ENCODE measurements around the gene C17orf50. TPM values are rescaled to one million over a fixed set of nuclear protein-coding genes. Genes with fewer than 3 reads are reported as not detected.

Gene C17orf50
- total RNA-seq, 1 donor, result not detected

GRCh38 chr17:35726953-35727460 is 33.7 kb upstream of the C17orf50 start:
- no peak for TF ChIP-seq CTCF (IDR thresholded peaks at IDR 0.05; ENCODE audit: insufficient read depth, low read length)
- H3K4me3 ChIP-seq (ENCODE audit: low read depth, low read length), result no peak overlapping the region
- no peak for DNase-seq (ENCODE audit: low read depth)

GRCh38 chr17:35727635-35728034 is 33.1 kb upstream of the C17orf50 start:
- DNase-seq (ENCODE audit: low read depth), result no peak
- no peak overlapping the region for H3K4me3 ChIP-seq (ENCODE audit: low read depth, low read length)

DNA sequence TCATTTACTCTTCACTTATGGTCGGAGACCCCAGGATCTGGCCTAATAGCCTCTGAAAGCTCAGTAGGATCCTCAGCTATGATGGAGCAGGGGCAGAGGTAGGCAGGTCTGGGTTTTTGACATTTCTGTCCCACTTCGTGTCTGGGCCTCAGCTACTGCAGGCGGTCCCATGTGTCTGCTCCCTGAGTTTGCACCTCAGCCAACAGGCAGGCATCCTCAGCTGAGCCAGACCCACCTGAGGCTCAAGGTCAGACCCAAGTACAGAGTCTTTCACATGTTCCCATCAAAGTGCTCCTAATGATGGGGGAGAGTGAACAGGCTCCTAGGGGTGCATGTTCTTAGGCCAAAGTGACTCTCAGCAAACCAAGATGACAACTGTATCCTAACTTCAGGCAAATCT is 32.1 kb upstream of the C17orf50 start:
- TF ChIP-seq CTCF (IDR thresholded peaks at IDR 0.05; ENCODE audit: insufficient read depth, low read length), result no peak
- no peak overlapping the region for H3K4me3 ChIP-seq (ENCODE audit: low read depth, low read length)
- no peak for DNase-seq (ENCODE audit: low read depth)

More at GRCh38 chr17:35727635-35728034, 33.1 kb upstream of the C17orf50 start:
- no peak for TF ChIP-seq CTCF (IDR thresholded peaks at IDR 0.05; ENCODE audit: insufficient read depth, low read length)

GRCh38 chr17:35729405-35729833 is 31.3 kb upstream of the C17orf50 start:
- TF ChIP-seq CTCF (IDR thresholded peaks at IDR 0.05; ENCODE audit: insufficient read depth, low read length), result no peak
- no peak for DNase-seq (ENCODE audit: low read depth)
- no peak overlapping the region for H3K4me3 ChIP-seq (ENCODE audit: low read depth, low read length)

GRCh38 chr17:35730400-35731005 is 30.2 kb upstream of the C17orf50 start:
- DNase-seq (ENCODE audit: low read depth), result no peak
- TF ChIP-seq CTCF (IDR thresholded peaks at IDR 0.05; ENCODE audit: insufficient read depth, low read length), result no peak
- no peak overlapping the region for H3K4me3 ChIP-seq (ENCODE audit: low read depth, low read length)

DNA sequence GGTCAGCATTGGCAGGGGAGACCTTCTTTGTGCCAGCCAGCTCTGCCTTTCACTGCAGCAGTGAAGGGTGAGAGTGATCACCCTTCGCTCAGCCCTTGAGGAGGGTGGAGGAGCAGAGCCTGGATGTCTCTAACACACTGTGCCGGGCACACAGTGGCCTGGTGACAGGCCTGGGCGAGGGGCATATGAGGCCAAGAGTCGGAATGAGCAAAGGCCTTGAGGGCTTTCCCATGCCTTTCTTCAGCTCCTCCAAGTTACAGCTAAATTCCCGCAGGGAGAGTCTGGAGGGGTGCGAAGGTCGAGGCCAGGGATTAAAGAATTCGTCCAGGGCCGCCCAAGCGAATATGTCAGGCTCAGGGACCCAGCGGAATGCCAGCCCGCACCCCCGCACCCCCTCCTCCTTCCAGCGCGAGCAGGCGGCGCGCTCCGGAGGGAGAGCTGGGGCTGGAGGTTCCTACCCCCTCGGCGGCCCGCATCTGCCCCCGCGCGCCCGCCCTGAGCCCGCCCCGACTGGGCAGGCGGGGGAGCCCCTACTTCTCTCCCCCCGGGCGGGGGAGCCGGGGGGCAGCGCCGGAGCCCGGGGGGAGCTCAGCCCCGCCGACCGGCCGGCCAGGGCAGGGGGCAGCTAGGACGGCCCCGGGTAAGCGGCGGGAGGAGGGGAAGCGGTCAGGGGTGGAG is 29.3 kb upstream of the C17orf50 start, which contains the start of gene RASL10B:
TSS of gene RASL10B (plus strand) at position 401 of the 678 bp plus-strand sequence. CDS start 3,546 bp downstream, outside the sequence.
- TF ChIP-seq CTCF (IDR thresholded peaks at IDR 0.05; ENCODE audit: insufficient read depth, low read length), result no peak
- no peak for DNase-seq (ENCODE audit: low read depth)
- H3K4me3 ChIP-seq (ENCODE audit: low read depth, low read length), result peak within 1 kb of the TSS; percentile 53

Data from fibroblast of the aortic adventitia (primary cell).